Mesothelial cell of epicardium (in vitro differentiated cells): ENCODE data around the gene ABCF2. TPM values are rescaled to one million over a fixed set of nuclear protein-coding genes. Genes with fewer than 3 reads are reported as not detected.

ENCODE experiments used
- DNase-seq, 2 experiments: peaks; one replicate each; pipeline ENCODE4 v3.0.0; 2021; ENCODE audit warnings: low spot score in 2 of 2; ENCODE audit not compliant: unreplicated experiment in 2 of 2
- H3K27ac Mint-ChIP-seq: 2 replicates; pipeline ENCODE4 v1.8.0; 2021; ENCODE audit warnings: mixed read lengths
- H3K27me3 Mint-ChIP-seq: 2 replicates; pipeline ENCODE4 v1.8.0; 2021; ENCODE audit warnings: low read depth, mixed read lengths
- H3K36me3 Mint-ChIP-seq: 2 replicates; pipeline ENCODE4 v1.8.0; 2021; ENCODE audit warnings: mixed read lengths
- H3K4me1 Mint-ChIP-seq: 2 replicates; pipeline ENCODE4 v1.8.0; 2021; ENCODE audit warnings: mixed read lengths
- H3K4me3 Mint-ChIP-seq: 2 replicates; pipeline ENCODE4 v1.8.0; 2021; ENCODE audit warnings: mild to moderate bottlenecking, moderate library complexity, mixed read lengths
- H3K9me3 Mint-ChIP-seq: 2 replicates; pipeline ENCODE4 v1.8.0; 2021; ENCODE audit warnings: mixed read lengths
- CTCF ChIP-seq: fragments of 200-600 bp; sonication (generic); IDR thresholded peaks from one replicate; pipeline ENCODE4 v1.5.0; 2021; ENCODE audit warnings: antibody characterized with exemption; ENCODE audit not compliant: unreplicated experiment
- total RNA-seq: library from RNA; stranded (reverse); gene quantifications from 3 replicates; pipeline ENCODE4 v1.2.1, GENCODE V29; 2021

ABCF2 gene
- total RNA-seq, 1 donor from 2014 or later, result 46.2 TPM

GRCh38 chr7:151256410-151257045 is 29.5 kb upstream of the ABCF2 start:
- H3K36me3 Mint-ChIP-seq, result peaks cover 3% of the 10 kb centered on the region
- peaks cover 40% of the 10 kb centered on the region for H3K27me3 Mint-ChIP-seq
- H3K4me1 Mint-ChIP-seq, result peaks cover 31% of the 10 kb centered on the region
- H3K9me3 Mint-ChIP-seq, result no peaks in the 10 kb centered on the region
- DNase-seq, result no peak
- H3K27ac Mint-ChIP-seq, result peak overlapping the region; percentile 1
- no peak for TF ChIP-seq CTCF
- H3K4me3 Mint-ChIP-seq, result no peak overlapping the region

GRCh38 chr7:151255390-151255789 is 28.4 kb upstream of the ABCF2 start:
- peaks cover 40% of the 10 kb centered on the region for H3K4me1 Mint-ChIP-seq
- TF ChIP-seq CTCF, result no peak
- peaks cover 31% of the 10 kb centered on the region for H3K27me3 Mint-ChIP-seq
- no peak for DNase-seq
- H3K27ac Mint-ChIP-seq, result no peak overlapping the region
- H3K36me3 Mint-ChIP-seq, result peaks cover 3% of the 10 kb centered on the region
- H3K4me3 Mint-ChIP-seq, result no peak overlapping the region
- no peaks in the 10 kb centered on the region for H3K9me3 Mint-ChIP-seq

GRCh38 chr7:151254851-151255250 is 27.8 kb upstream of the ABCF2 start:
- DNase-seq, result no peak
- peaks cover 27% of the 10 kb centered on the region for H3K27me3 Mint-ChIP-seq
- no peaks in the 10 kb centered on the region for H3K9me3 Mint-ChIP-seq
- H3K4me1 Mint-ChIP-seq, result peaks cover 45% of the 10 kb centered on the region
- no peak overlapping the region for H3K27ac Mint-ChIP-seq
- peaks cover 3% of the 10 kb centered on the region for H3K36me3 Mint-ChIP-seq
- H3K4me3 Mint-ChIP-seq, result no peak overlapping the region
- TF ChIP-seq CTCF, result no peak

- Mint-ChIP-seq H3K4me1 (peaks cover 51% of the 10 kb centered on the region), H3K36me3 (peaks cover 3% of the 10 kb centered on the region), H3K27me3 (peaks cover 27% of the 10 kb centered on the region), H3K27ac (peak overlapping the region; percentile 99), H3K4me3 (peak overlapping the region; percentile 76), H3K9me3 (no peaks in the 10 kb centered on the region)
- TF ChIP-seq CTCF, result no peak
- DNase-seq, result no peak
Measured at GRCh38 chr7:151254316-151254715, 27.3 kb upstream of the ABCF2 start.

GRCh38 chr7:151252961-151253711 is 26.1 kb upstream of the ABCF2 start:
- Mint-ChIP-seq H3K9me3 (no peaks in the 10 kb centered on the region), H3K27ac (peak overlapping the region; percentile 99), H3K4me3 (peak overlapping the region; percentile 76), H3K36me3 (peaks cover 3% of the 10 kb centered on the region), H3K27me3 (peaks cover 19% of the 10 kb centered on the region), H3K4me1 (peaks cover 56% of the 10 kb centered on the region)
- DNase-seq, result no peak
- TF ChIP-seq CTCF, result no peak
